Muscle layer of duodenum (tissue), 2 donors: ENCODE data around the gene SVOPL.

ENCODE experiments used
- H3K27ac ChIP-seq: one replicate; pipeline ENCODE4 v1.7.0; 2013; ENCODE audit warnings: mild to moderate bottlenecking, low read length
- H3K27me3 ChIP-seq: one replicate; pipeline ENCODE4 v1.7.0; 2013; ENCODE audit warnings: low read depth, mild to moderate bottlenecking, control low read depth, low read length
- H3K36me3 ChIP-seq, 2 donors: one replicate each; pipeline ENCODE4 v1.7.0; 2013; ENCODE audit warnings: low read length in 2 of 2, control low read depth in 1 of 2, mild to moderate bottlenecking in 1 of 2; ENCODE audit not compliant: insufficient read depth in 2 of 2, control insufficient read depth in 1 of 2
- H3K4me1 ChIP-seq, 2 donors: one replicate each; pipeline ENCODE4 v1.7.0; 2013; ENCODE audit warnings: low read length in 2 of 2, mild to moderate bottlenecking in 2 of 2, control low read depth in 1 of 2, moderate library complexity in 1 of 2; ENCODE audit not compliant: insufficient read depth in 2 of 2, control insufficient read depth in 1 of 2
- H3K4me3 ChIP-seq, 2 donors: one replicate each; pipeline ENCODE4 v1.7.0; 2013; ENCODE audit warnings: low read length in 2 of 2, low read depth in 1 of 2, mild to moderate bottlenecking in 1 of 2
- H3K9me3 ChIP-seq, 2 donors: one replicate each; pipeline ENCODE4 v1.7.0; 2013; ENCODE audit warnings: low read length in 2 of 2, control low read depth in 1 of 2, mild to moderate bottlenecking in 1 of 2; ENCODE audit not compliant: control insufficient read depth in 1 of 2
- donor health status: healthy.

The SVOPL gene

DNA sequence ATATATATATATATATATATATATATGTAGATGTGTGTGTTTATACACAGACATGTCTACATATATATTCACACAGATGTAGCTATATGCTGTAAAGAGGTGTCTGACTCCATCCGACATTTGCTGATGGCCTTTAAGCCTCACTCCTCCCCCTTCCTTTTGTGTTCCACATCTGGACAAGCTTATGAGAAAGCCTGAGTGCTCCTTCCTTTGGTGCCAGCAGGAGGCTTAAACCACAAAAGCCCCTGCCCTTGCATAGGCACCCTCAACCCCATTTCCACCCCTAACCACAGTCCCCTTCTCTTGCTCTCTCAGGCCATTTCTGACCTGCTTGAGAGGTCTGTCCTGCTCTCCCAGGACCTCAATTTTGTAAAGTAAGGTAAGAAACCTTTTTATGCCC lies 98.7 kb downstream of the SVOPL start:
- H3K27me3 ChIP-seq = no peaks in the 10 kb centered on the region
- H3K4me3 ChIP-seq = no peak overlapping the region
- H3K36me3 ChIP-seq = no peaks in the 10 kb centered on the region
- H3K9me3 ChIP-seq = no peaks in the 10 kb centered on the region
- H3K27ac ChIP-seq = no peak overlapping the region
- H3K4me1 ChIP-seq = no peaks in the 10 kb centered on the region

DNA sequence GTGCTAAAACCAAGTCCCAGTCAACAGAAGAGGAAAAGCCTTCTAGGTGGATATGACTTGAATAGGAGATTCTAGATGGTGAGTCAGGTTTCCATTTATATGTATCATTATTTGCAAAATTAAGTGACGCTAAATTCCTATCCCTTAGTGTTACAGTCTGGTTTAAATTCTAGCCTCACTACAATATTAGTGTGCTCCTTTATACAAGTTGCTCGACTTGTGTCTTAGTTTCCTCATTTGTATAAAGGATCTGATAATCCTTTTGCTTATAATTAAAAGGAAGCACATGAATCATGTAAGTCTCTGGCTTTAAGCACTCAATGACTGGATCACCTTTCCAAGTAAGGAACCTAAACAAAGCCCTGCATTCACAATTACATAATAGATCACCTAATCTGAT lies 105.7 kb downstream of the SVOPL start:
- Histone ChIP-seq H3K9me3 (no peaks in the 10 kb centered on the region), H3K36me3 (no peaks in the 10 kb centered on the region), H3K4me1 (no peaks in the 10 kb centered on the region), H3K27me3 (no peaks in the 10 kb centered on the region), H3K4me3 (no peak overlapping the region), H3K27ac (no peak overlapping the region)

DNA sequence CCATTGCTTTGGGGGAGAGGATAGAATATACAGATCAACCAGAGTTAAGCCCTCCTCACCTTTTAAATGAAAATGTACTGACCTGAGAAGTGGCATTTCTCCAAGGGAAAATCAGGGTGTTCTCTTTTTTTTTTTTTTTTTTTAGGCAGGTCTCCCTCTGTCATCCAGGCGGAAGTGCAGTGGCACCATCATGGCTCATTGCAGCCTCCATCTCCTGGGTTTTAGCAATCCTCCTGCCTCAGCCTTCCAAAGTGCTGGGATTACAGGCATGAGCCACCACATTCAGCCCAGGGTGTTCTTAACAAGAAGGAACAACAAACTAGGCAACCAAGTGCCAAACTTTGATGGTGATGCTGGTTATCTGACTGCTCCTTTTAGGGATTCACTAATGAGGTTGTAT lies 111.0 kb downstream of the SVOPL start:
- Histone ChIP-seq H3K9me3 (no peaks in the 10 kb centered on the region), H3K4me1 (no peaks in the 10 kb centered on the region), H3K4me3 (no peak overlapping the region), H3K36me3 (peaks cover 11 to 15% of the 10 kb centered on the region in 2 donors), H3K27ac (no peak overlapping the region), H3K27me3 (no peaks in the 10 kb centered on the region)

DNA sequence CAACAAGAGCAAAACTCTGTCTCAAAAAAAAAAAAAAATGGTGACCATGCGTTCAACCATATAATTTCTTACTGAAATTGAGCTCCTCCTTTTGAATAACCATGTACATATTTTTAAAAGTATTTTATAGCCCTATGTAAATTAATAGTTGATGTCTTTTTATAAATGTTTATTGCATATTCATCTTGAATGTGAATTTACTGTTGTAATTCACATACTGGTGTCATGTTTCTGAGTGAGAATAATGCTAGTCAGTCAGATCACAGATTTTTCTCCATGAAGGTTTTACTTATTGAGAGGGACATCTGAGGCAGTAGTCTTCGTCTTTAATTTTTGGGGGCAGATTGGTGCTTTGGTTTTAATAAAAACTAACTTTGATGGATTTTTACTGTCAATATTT lies 112.2 kb downstream of the SVOPL start:
- no peak overlapping the region for H3K27ac ChIP-seq
- no peaks in the 10 kb centered on the region for H3K9me3 ChIP-seq
- H3K4me3 ChIP-seq = no peak overlapping the region
- no peaks in the 10 kb centered on the region for H3K4me1 ChIP-seq
- no peaks in the 10 kb centered on the region for H3K27me3 ChIP-seq
- H3K36me3 ChIP-seq = peaks cover 18 to 25% of the 10 kb centered on the region in 2 donors

DNA sequence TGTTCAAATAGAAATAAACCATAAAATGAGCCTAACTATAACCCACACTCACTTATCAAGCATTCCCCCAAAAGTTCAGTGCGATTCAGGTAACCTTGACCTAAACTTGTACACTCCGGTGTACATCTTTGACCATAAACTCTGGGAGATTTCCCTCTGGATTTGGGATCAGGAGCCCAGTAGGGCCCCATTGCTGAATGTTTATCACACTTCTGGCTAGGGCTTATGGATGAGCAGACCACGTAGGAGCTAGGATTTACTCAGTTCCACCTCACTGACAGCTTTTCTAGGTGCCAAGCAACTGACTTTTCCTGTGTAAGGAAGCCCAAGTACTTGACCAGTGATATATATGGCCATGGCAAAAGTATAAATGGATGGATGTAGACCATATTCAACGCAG lies 113.7 kb downstream of the SVOPL start:
- Histone ChIP-seq H3K9me3 (no peaks in the 10 kb centered on the region), H3K27me3 (no peaks in the 10 kb centered on the region), H3K36me3 (peaks cover 20 to 29% of the 10 kb centered on the region in 2 donors), H3K4me3 (no peak overlapping the region), H3K4me1 (no peaks in the 10 kb centered on the region), H3K27ac (no peak overlapping the region)

DNA sequence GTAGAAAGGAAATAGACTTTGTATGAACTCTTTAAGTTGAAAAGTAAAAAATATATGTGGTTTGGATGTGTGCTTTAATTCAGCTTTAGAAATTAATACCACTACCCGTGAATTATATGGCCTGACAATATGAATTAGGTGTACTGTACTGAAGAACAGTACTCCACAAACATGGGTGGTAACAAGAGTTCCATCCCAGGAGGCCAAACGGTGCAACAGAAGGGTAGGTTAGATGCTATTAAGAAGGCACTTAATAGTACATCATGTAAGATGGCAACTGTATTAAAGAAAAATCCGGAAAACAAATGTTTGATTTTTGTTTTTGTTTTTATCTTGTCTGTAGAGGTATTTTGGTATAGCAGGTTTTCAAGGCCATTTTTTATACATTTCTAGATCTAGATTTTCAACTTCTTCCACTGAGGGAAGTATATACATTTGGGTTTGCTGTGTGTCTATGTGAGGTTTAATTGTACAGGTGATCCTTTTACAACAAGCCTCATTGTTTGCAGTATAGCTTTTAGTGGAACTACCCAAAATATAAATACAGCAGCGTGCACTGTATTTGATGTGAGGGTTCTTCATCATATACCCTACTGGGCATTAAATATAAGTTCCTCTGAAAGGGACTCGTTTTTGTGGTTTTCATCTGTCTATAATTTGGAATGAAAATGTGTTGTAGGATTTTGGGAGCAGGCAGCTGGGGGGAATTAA lies 115.7 kb downstream of the SVOPL start:
- Histone ChIP-seq H3K9me3 (no peaks in the 10 kb centered on the region), H3K4me1 (no peaks in the 10 kb centered on the region), H3K27me3 (no peaks in the 10 kb centered on the region), H3K36me3 (peaks cover 34 to 43% of the 10 kb centered on the region in 2 donors), H3K4me3 (no peak overlapping the region), H3K27ac (no peak overlapping the region)

DNA sequence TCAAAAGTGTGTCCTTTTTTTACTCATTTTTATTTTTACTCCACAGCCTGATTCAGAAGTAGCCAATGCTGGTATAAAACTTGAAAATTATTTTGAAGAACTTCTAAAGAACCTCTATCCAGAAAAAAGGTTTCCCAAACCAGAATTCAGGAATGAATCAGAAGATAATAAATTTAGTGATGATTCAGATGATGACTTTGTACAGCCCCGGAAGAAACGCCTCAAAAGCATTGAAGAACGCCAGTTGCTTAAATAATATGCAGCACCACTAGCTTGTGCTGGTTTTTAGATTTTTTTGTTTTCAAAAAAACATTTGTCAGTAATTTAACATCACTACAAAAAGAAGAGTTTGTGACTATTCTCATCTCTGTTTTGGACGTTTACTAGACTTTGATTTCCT lies 116.5 kb downstream of the SVOPL start:
- no peaks in the 10 kb centered on the region for H3K27me3 ChIP-seq
- H3K9me3 ChIP-seq = no peaks in the 10 kb centered on the region
- no peak overlapping the region for H3K4me3 ChIP-seq
- no peak overlapping the region for H3K27ac ChIP-seq
- peaks cover 42 to 50% of the 10 kb centered on the region in 2 donors for H3K36me3 ChIP-seq
- no peaks in the 10 kb centered on the region for H3K4me1 ChIP-seq

DNA sequence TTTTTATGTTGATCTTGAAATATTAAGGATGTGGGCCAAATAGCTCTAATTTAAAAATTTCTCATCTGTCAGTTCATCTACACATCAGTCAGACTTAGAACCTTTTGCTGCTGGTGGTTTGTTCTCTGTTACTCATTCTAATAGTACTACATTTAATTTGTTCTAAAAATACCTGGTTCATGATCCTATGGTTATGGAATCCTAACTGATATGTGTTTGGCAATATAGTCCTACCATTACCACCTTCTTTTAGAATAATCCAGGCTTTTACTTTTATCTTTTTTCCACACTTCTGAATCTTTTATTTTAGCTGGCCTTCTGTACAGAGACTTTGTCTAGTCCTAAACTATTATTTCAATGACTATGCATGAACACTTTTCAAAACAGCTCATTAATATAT lies 116.9 kb downstream of the SVOPL start:
- Histone ChIP-seq H3K36me3 (peaks cover 46 to 54% of the 10 kb centered on the region in 2 donors), H3K27ac (no peak overlapping the region)

DNA sequence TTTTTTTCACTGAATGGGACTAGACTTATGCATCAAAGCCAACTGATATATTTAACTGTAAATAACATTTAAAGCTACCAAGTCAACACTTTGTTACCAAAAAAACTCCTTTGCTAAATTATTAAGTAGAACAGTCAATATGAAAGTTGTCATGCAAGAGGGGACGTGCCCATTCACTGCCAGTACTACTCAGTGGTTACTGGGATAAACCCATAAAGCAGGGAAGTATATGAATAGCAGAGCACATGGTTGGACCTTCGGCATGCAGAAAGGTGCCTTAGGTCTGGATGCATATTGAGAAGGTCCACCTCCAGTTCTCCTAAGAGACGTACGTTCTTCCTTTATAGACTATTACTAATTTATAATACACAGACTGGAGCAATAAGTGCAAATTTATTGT lies 120.1 kb downstream of the SVOPL start:
- no peaks in the 10 kb centered on the region for H3K4me1 ChIP-seq
- peaks cover 48 to 60% of the 10 kb centered on the region in 2 donors for H3K36me3 ChIP-seq

More for the DNA sequence above, 116.9 kb downstream of the SVOPL start:
- Histone ChIP-seq H3K4me3 (no peak overlapping the region), H3K27me3 (no peaks in the 10 kb centered on the region), H3K9me3 (no peaks in the 10 kb centered on the region), H3K4me1 (no peaks in the 10 kb centered on the region)

DNA sequence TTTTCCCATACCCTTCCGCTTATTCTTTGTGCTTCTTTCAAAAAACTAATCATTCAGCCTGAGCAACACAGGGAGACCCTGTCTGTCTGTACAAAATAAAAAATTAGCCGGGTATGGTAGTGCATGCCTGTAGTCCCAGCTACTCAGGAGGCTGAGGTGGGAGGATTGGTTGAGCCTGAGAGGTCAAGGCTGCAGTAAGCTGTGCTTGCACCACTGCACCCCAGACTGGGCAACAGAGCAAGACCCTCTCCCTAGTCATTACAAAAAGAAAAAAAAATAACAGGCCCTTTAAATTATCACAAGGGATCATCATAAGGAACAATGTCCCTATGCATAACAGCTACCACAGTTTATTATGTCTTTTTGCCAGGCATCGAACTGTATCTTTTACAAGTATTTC lies 121.5 kb downstream of the SVOPL start:
- Histone ChIP-seq H3K27ac (no peak overlapping the region), H3K9me3 (no peaks in the 10 kb centered on the region), H3K36me3 (peaks cover 41 to 54% of the 10 kb centered on the region in 2 donors), H3K4me1 (no peaks in the 10 kb centered on the region), H3K4me3 (no peak overlapping the region), H3K27me3 (no peaks in the 10 kb centered on the region)

More for the DNA sequence above, 120.1 kb downstream of the SVOPL start:
- Histone ChIP-seq H3K9me3 (no peaks in the 10 kb centered on the region), H3K4me3 (no peak overlapping the region), H3K27me3 (no peaks in the 10 kb centered on the region), H3K27ac (no peak overlapping the region)

DNA sequence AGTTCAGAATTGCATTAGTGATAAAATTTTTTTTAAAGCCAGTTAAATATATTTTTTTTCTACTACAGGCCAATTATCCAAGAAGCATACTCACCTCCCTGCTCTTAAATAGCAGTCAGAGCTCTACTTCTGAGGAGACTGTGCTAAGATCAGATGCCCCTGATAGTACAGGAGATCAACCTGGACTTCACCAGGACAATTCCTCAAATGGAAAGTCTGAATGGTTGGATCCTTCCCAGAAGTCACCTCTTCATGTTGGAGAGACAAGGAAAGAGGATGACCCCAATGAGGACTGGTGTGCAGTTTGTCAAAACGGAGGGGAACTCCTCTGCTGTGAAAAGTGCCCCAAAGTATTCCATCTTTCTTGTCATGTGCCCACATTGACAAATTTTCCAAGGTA lies 122.0 kb downstream of the SVOPL start:
- Histone ChIP-seq H3K36me3 (peaks cover 42 to 48% of the 10 kb centered on the region in 2 donors), H3K4me1 (no peaks in the 10 kb centered on the region), H3K9me3 (no peaks in the 10 kb centered on the region), H3K27me3 (no peaks in the 10 kb centered on the region), H3K4me3 (no peak overlapping the region), H3K27ac (no peak overlapping the region)

DNA sequence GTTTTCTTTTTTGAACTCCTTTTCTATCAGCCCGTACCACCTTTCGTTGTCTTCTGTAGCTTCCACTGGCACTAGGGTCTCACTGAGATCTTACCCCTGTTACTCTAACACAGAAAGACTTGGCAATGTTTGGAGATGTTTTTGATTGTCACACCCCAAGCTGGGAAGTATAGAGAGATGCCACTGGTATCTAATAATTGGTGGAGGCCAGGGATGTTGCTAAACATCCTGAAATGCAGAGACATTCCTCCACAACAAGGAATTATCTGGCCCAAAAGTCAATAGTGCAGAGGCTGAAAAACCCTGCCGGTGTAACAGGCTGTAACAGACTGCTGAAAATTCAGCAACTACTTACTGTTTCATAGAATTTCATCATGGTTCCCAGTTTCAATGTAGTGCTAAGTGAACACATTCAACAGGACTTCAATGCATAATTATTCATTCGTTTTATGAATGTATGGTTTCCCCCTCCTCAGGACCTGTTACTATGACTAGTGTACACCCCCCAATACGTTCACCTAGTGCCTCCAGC lies 125.2 kb downstream of the SVOPL start:
- Histone ChIP-seq H3K4me1 (no peaks in the 10 kb centered on the region), H3K27ac (no peak overlapping the region), H3K4me3 (no peak overlapping the region), H3K9me3 (no peaks in the 10 kb centered on the region), H3K36me3 (peaks cover 35 to 46% of the 10 kb centered on the region in 2 donors), H3K27me3 (no peaks in the 10 kb centered on the region)
